DMS53 treated with DMSO at 0.1 percent for 48 hours (cell line): ENCODE data around the gene RNF113B.

Source experiments
- DNase-seq: peaks from one replicate; lab custom pipeline; 2025; ENCODE audit not compliant: unreplicated experiment; lab: John Stamatoyannopoulos, UW

Gene RNF113B

GRCh38 chr13:98175043-98175442, 2.0 kb downstream of the RNF113B start:
- DNase-seq: no peak

- DNase-seq: no peak
These were observed 2.8 kb downstream of the RNF113B start for GRCh38 chr13:98174307-98174706.

GRCh38 chr13:98173431-98174152, 3.5 kb downstream of the RNF113B start:
- no peak for DNase-seq

- no peak for DNase-seq
These were observed 4.3 kb downstream of the RNF113B start for GRCh38 chr13:98172590-98173422.

- DNase-seq: no peak
These were observed 5.0 kb downstream of the RNF113B start for GRCh38 chr13:98171900-98172589.

GRCh38 chr13:98169331-98169730, 7.7 kb downstream of the RNF113B start:
- DNase-seq: no peak

- DNase-seq: no peak
These were observed 14.1 kb downstream of the RNF113B start for GRCh38 chr13:98162935-98163334.

GRCh38 chr13:98158172-98158899, 18.7 kb downstream of the RNF113B start:
- DNase-seq: no peak

GRCh38 chr13:98157609-98158008, 19.5 kb downstream of the RNF113B start:
- DNase-seq: no peak

GRCh38 chr13:98157188-98157587, 19.9 kb downstream of the RNF113B start:
- DNase-seq: no peak

- DNase-seq: no peak
These were observed 20.8 kb downstream of the RNF113B start for GRCh38 chr13:98156259-98156658.

GRCh38 chr13:98155475-98156109, 21.5 kb downstream of the RNF113B start:
- no peak for DNase-seq

GRCh38 chr13:98150832-98151479, 26.1 kb downstream of the RNF113B start:
- no peak for DNase-seq

GRCh38 chr13:98147521-98147920, 29.5 kb downstream of the RNF113B start:
- DNase-seq: no peak

- no peak for DNase-seq
These were observed 32.2 kb downstream of the RNF113B start for GRCh38 chr13:98144801-98145350.

GRCh38 chr13:98144027-98144741, 32.9 kb downstream of the RNF113B start:
- DNase-seq: no peak

GRCh38 chr13:98143601-98144026, 33.5 kb downstream of the RNF113B start:
- DNase-seq: no peak

- no peak for DNase-seq
These were observed 33.9 kb downstream of the RNF113B start for GRCh38 chr13:98143157-98143553.
